Vein endothelial cell (primary cell): ENCODE data around the gene BBS1. TPM values are rescaled to one million over a fixed set of nuclear protein-coding genes. Genes with fewer than 3 reads are reported as not detected.

Source experiments
- total RNA-seq: library from RNA; depleted of rRNA; stranded (reverse); fragments of >200 nt; gene quantifications from 2 replicates; pipeline ENCODE4 v1.2.3, GENCODE V29; 2012

BBS1 gene
- total RNA-seq, result 28.4 and 43.8 TPM in 2 replicates

GRCh38 chr11:66510271-66510989 lies at the start of gene BBS1:
Gene BBS1 (plus strand): TSS chr11:66510635. CDS start chr11:66510660, 25 bp downstream.

GRCh38 chr11:66466225-66467033 lies 44.0 kb upstream of the BBS1 start, which contains the start of gene PELI3:
Gene PELI3 (plus strand): TSS chr11:66466905. CDS start chr11:66468129, 1,224 bp downstream.

GRCh38 chr11:66480117-66480938 lies 30.1 kb upstream of the BBS1 start, which contains the start of gene DPP3:
Gene DPP3 (plus strand): TSS chr11:66480434. CDS start chr11:66482201, 1,767 bp downstream.

GRCh38 chr11:66545701-66546367 lies 35.4 kb downstream of the BBS1 start, which contains the start of gene ZDHHC24:
Gene ZDHHC24 (minus strand): TSS chr11:66546048. CDS start chr11:66546003, 45 bp downstream.

GRCh38 chr11:66546368-66546965 lies 36.0 kb downstream of the BBS1 start, which contains the start of gene ACTN3:
Gene ACTN3 (plus strand): TSS chr11:66546903. CDS start chr11:66546938, 35 bp downstream.

GRCh38 chr11:66568124-66568916 lies 57.9 kb downstream of the BBS1 start, which contains the start of gene CTSF:
Gene CTSF (minus strand): TSS chr11:66568606. CDS start chr11:66568486, 120 bp downstream.

Other genes with a start within 250 kb of the BBS1 start
- 165 and 190 TPM in 2 replicates for gene RAB1B, start 242.0 kb upstream of the BBS1 start, total RNA-seq
- gene CNIH2, start 232.5 kb upstream of the BBS1 start, total RNA-seq, result 0.33 TPM in 1 of 2 replicates, not detected in the other
- 128 and 174 TPM in 2 replicates for gene YIF1A, start 221.5 kb upstream of the BBS1 start, total RNA-seq
- not detected in 2 replicates for gene TMEM151A, start 218.7 kb upstream of the BBS1 start, total RNA-seq
- gene CD248, start 193.6 kb upstream of the BBS1 start, total RNA-seq, result 0.19 TPM in 1 of 2 replicates, not detected in the other
- gene RIN1, start 174.2 kb upstream of the BBS1 start, total RNA-seq, result 11.8 and 13.3 TPM in 2 replicates
- gene BRMS1, start 165.5 kb upstream of the BBS1 start, total RNA-seq, result 67.6 and 77.5 TPM in 2 replicates
- 19.4 and 29.7 TPM in 2 replicates for gene B4GAT1, start 163.0 kb upstream of the BBS1 start, total RNA-seq
- 0.65 and 0.67 TPM in 2 replicates for gene SLC29A2, start 138.9 kb upstream of the BBS1 start, total RNA-seq
- gene NPAS4, start 89.6 kb upstream of the BBS1 start, total RNA-seq, result not detected in 2 replicates
- 41.2 and 49.1 TPM in 2 replicates for gene MRPL11, start 71.8 kb upstream of the BBS1 start, total RNA-seq
- gene PELI3, start 43.7 kb upstream of the BBS1 start, total RNA-seq, result 3.6 and 3.9 TPM in 2 replicates
- gene DPP3, start 30.2 kb upstream of the BBS1 start, total RNA-seq, result 56.0 and 73.5 TPM in 2 replicates
- gene ZDHHC24, start 35.4 kb downstream of the BBS1 start, total RNA-seq, result 18.4 and 24.2 TPM in 2 replicates
- 0.19 TPM in 1 of 2 replicates, not detected in the other for gene ACTN3, start 36.3 kb downstream of the BBS1 start, total RNA-seq
- 14.5 and 26.8 TPM in 2 replicates for gene CTSF, start 58.0 kb downstream of the BBS1 start, total RNA-seq
- 0.65 and 0.67 TPM in 2 replicates for gene CCDC87, start 82.4 kb downstream of the BBS1 start, total RNA-seq
- 25.7 and 34.0 TPM in 2 replicates for gene CCS, start 82.5 kb downstream of the BBS1 start, total RNA-seq
- 33.3 and 46.0 TPM in 2 replicates for gene RBM14, start 106.0 kb downstream of the BBS1 start, total RNA-seq
- 123 and 130 TPM in 2 replicates for gene RBM4, start 128.1 kb downstream of the BBS1 start, total RNA-seq
- 17.1 and 19.9 TPM in 2 replicates for gene RBM4B, start 167.3 kb downstream of the BBS1 start, total RNA-seq
- 31.9 and 54.9 TPM in 2 replicates for gene SPTBN2, start 218.6 kb downstream of the BBS1 start, total RNA-seq